Suppressor macrophage treated with lipopolysaccharide for 1 hour (primary cell): ENCODE results near the gene AMMECR1.
A peak's percentile ranks its signal among the peaks of the same experiment; 100 is the strongest.
"Not testable (repeated sequence)": the region's sequence is repeated elsewhere in the genome, so short reads cannot be mapped to it uniquely, and the experiment has no call there.

Experiments
- DNase-seq, 3 donors: peaks; one replicate each; pipeline ENCODE4 v3.0.0-alpha.2; 2020 to 2022

Gene AMMECR1

DNA sequence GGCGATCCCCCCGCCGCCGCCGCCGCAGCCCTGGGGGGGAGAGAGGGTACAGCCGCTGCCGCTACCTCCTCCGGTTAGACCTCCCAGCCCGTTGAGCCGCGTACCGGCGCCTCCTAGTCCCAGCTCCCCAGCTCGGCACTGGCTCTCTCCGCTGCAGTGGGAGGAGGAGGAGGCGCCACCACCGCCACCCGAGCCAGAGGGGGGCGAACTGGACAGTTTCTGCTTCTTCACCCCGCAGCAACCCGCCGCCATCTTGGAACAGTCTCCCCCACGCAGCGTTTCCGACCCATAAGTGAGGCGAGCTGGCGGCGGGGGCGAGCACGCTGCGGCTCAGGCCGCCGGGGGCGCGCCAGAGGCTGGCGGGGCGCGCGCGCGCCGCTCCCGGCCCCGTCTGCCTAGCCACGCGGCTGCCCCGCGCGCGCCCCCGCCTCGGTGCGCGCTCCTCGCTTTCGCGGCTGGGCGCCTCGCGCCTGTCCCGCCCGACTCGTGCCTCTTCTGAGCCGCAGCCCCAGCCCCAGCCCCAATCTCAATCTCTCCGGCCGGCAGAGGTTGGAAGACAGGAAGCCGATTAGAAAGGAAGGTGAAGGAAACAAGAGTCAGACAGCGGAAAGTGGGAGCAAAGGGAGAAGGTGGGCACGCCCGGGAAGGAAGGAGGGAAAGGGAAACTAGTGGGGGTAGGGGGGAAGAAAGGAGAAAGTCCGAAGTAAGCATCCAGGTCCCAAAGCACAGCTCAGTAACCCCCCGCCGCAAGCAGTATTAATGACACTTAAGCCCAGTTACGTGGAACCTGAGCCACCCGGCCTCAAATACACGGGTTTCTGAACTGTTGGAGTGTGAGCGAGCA is at the start of gene AMMECR1:
TSS of gene AMMECR1 (minus strand) at position 266 of the 844 bp plus-strand sequence. CDS start at position 252, 14 bp downstream.
- peak; percentile 88 to 94 (median 90) for DNase-seq

DNA sequence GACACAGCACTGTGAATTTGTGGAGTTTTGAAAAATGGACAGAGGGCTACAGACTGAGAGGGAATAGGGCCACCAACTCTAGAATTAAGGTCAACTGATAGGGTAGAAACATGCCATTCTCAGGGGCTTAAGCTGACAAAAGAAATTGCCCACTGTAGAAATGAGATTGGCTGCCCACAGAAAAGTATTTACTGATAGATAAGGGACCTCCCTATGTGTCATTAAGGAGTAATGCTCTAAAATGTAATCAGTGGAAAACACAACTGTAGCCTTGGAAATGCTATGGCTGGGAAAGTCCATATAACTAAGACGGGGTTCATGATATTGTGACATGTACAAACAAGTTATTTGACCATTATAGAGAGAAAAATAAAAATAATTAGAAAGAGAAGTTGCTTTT is 45.4 kb upstream of the AMMECR1 start:
- DNase-seq, result no peak

DNA sequence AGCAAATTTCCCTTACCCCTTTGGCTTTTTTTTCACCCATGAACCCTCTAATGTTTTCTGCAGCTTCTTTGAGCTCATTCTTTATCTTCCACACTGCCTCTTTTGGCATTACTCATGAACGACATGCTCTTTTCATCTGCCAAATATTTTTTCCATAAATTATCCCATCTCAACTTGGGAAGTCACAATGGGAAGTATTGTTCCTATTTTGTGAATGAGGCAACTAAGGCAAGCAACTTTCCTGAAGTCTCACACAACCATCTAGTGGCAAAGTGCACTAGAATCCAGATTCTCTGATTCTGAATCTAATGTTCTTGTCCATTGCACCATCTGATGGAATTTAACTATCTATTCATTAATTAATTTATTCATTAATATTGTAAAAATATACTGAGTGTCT is 41.4 kb upstream of the AMMECR1 start:
- DNase-seq, result no peak

DNA sequence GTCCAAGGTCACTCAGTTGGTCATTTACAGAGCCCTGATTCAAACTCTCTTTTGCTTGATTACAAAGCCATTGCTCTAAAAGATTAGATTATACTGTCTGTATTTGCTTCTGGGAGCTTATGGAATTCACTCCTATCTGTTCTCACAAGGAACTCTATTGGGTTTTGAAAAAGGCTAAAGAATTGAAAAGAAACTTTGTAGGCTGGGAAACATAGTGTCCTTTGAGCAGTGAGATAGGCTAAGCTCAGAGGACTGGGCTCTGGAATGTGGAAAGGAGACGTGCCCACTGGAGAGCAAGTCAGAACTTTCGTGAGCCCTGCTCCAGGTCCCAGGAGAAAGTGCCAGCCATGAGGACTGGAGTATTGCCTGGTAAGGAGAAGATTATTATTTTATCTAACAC is 40.7 kb upstream of the AMMECR1 start, which contains the start of gene RTL9:
TSS of gene RTL9 (plus strand) at position 301 of the 400 bp plus-strand sequence. CDS start 91,770 bp downstream, outside the sequence.
- no peak for DNase-seq

DNA sequence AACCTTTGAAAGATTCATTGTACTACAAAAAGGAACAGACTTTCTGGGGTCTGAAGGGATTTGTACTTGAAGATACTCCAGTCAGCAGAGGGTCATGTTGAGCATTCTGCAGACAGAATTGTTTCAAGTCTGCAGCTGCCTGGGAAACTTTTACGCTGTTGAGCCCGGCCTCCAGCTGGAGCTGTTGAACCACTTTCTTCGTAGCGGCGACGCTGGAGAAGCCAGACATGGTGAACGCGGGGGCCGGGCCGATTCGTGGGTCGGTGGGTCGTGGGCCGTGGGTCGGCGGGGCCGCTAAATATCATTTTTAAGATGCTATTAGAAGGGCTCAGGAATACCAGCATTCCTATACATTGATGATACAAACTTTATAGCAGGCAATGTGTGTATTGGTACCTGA is 28.8 kb upstream of the AMMECR1 start:
- no peak for DNase-seq

DNA sequence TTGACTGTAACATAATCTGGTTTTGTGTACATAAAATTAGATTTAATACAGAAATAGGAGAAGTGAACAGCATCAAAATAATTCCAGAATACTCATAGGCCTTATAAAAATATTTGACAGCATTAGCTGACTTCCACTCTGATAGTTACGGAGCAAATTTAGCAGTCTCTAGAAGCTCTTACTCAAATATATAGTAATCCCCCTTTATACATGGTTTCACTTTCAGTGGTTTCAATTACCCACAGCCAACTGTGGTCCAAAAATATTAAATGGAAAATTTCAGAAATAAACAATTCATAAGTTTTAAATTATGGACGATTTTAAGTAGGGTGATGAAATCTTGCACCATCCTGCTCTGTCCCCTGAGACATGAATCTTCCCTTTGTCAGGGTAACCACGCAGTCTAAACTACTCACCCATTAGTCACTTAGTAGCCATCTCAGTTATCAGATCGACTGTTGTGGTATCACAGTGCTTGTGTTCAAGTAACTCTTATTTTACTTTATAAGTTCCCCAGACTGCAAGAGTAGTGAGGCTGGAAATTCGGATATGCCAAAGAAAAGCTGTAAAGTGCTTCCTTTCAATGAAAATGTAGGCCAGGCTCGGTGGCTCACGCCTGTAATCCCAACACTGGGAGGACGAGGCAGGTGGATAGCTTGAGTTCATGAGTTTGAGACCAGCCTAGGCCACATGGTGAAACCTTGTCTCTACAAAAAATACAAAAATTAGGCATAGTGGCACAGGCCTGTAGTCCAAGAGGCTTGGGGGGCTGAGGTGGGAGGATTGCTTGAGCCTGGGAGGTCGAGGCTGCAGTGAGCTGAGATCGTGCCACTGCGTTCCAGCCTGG is 23.5 kb upstream of the AMMECR1 start:
- DNase-seq, result peak in 2 of 3 donors; percentile 31 to 35

DNA sequence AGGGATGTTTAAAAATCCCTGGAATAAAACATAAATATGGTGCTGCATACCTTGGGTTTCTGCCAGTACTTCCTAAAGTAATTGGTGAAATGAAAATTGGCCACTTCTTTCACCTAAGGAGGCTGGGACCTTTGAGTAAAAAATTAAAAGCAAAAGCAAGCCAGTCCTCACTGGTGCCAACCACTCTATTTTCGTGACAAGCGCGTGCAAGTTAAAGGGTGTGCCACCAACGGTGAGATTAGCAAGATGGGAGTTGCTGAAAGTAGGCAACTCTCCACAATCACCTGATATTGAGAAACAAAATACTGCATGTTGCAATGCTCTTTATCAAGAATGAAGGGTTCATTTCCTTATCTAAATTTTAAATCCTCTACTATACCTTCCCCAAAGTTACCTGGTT is 21.1 kb upstream of the AMMECR1 start:
- no peak for DNase-seq

DNA sequence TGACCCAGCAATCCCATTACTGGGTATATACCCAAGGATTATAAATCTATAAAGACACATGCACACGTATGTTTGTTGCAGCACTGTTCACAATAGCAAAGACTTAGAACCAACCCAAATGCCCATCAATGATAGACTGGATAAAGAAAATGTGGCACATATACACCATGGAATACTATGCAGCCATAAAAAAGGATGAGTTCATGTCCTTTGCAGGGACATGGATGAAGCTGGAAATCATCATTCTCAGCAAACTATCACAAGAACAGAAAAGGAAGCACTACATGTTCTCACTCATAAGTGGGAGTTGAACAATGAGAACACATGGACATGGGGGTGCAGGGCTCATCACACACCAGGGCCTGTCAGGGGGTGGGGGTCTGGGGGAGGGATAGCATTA is 15.6 kb upstream of the AMMECR1 start:
- DNase-seq, result not testable (repeated sequence)

DNA sequence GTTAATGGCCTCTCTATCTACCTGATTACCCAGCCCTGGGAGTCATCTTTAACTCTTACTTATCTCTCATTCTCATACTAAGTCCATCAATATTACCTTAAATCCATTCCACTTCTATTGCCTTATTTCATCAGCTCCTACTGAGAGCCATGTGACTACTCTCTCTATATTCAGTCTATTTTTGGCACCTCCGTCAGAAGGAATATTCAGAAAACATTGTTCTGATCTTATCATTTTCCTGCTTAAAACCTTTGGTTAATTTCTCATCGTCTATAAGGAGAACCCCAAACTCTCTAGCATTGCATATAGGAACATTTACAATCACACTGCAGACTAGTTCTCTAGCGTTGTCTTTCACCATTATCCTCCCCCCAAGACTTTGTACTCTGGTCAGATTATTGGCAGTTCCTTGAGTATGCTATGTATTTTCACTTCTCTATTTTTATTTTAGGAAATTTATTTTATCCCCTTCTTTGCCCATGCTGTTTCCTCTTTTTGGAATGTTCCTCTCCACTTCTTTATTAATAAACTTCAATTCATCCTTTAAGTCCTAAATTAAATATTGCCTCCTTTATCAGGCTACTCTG is 13.7 kb upstream of the AMMECR1 start:
- peak; percentile 13 to 36 (median 33) for DNase-seq

DNA sequence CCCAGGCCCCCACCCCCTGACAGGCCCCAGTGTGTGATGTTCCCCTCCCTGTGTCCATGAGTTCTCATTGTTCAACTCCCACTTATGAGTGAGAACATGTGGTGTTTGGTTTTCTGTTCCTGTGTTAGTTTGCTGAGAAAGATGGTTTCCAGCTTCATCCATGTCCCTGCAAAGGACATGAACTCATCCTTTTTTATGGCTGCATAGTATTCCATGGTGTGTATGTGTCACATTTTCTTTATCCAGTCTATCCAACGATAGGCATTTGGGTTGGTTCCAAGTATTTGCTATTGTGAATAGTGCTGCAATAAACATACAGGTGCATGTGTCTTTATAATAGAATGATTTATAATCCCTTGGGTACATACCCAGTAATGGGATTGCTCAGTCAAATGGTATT is 10.7 kb upstream of the AMMECR1 start:
- not testable (repeated sequence) for DNase-seq

DNA sequence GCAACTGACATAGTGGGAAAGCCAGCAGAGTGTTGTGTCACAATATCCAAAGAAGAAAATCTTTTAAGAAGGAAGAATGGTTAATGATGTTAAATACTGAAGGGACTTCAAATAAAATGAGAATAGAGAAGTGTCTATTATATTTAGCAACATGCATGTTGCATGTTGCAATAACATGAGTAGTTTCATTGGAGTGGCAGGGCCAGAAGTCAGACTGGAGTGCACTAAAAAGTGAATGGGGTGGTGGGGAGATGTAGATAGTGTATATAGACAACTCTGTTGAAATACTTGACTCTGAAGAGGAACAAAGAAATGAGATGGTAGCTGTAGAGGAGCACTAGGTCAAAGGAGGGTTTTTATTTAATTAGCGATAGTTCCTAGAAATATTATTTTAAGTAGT is 9.5 kb upstream of the AMMECR1 start:
- DNase-seq, result peak; percentile 35 to 66 (median 62)

DNA sequence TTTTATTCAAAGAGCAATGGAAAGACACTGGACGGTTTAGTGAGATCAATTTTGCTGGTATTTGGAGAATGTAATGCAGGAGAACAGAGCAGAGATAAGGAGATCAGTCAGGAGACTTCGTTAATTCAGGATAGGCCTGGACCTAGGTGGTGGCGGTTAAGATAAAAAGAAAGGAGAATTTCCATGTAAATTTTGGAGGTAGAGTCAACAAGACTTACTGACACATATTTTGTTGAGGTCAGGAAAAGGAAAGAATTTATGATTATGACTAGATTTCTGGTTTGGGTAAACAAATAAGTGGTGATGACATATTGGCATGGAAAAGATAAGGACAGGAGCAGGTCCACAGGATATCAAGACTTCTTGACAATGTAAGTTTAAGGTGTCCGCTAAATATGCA is 8.8 kb upstream of the AMMECR1 start:
- no peak for DNase-seq

DNA sequence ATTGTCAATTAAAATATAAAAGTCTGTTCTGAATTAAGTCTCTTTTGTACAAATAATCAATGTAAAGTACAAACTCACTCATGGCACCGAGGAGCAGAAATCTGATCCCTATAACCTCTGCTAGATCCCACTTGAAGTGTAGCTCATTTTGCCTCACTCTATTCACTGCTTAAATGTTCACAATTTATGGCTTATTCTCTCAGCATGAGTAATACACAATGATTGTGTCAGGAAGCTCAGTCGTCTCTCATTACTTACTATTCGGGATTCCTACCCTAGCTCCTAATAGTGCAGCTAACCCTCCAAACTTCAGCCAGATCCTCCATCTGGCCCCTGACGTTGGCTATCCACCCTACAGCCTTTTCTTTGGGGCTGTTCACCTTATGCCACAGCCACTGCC is 4.7 kb upstream of the AMMECR1 start:
- no peak for DNase-seq

DNA sequence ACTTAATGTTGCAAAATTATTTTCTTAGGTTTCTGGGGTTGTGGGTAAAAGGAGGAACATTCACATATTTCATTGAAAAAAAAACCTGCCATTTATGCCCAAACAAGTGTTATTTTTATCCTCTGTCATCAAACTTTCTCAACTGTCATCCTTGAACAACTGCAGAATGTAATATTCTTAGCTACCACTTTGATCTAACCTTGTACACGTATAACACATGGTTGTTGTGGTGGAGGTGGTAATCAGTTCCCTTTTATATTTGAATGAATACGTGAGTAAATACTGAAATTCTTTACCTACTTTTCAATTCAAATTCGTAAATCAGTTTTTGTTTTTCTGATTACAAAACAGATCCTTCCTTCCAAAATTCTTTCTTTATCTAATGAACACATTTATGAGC is 3.8 kb upstream of the AMMECR1 start:
- DNase-seq, result no peak

DNA sequence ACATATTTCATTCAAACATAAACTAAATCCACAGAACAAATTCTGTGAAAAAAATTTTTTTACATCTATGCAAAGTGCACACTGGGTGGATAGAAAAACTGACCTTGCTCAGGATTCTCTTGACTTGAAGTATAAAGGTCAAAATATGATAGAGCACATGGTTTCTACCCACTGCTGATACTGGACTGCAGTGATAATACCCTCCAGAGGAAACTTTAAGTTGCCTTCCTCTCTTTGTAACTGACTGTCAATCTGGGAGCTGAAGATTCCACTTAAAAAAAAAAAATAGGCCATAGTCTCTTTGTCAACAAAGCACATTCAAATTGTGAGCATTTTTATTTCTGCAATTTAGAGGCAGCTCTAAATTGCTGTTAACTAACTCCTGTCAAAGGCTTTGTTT is 3.2 kb upstream of the AMMECR1 start:
- DNase-seq, result no peak

DNA sequence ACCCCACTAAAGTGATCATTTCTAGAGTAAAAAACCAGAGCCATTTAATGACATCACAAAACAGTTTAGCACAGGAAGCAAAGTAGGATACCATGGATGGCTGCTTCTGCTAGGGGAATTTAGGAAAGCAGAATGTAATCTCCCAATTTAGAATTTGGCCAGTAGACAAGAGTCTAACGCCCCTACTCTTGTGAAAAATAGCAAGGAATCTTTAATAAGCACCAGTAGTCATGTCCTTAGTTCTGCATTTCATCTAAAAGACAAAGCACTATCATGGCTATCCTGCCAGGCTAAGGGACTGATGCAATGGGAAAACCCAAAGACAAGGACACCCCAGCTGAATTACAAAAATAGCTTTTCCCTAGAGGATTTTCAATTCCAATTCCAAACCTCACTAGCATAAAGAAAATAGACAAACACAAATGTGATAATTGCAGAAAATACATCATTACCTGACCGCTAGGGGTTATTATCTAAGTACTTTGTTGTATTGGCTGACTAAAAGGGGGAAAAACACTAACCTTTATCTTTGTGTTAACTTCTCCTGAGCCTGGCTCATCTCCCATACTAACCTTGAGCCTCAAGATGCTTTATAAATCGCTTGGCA is 2.6 kb upstream of the AMMECR1 start:
- DNase-seq, result peak; percentile 13 to 57 (median 15)

DNA sequence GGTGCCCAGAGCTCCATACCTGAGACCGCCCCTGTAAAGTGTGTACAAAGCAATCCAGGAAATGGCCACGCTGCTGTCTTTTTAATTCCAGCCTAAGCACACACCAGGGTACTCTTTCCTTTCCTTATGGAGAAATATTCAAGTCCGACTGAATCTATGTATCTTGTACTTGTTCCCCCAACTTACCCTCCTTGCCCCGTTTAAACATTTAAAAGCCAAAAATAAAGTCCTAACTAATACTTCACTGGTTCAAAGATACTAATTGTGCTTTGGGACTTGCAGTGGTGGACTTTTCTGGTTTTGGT is 731 bp upstream of the AMMECR1 start:
- no peak for DNase-seq

DNA sequence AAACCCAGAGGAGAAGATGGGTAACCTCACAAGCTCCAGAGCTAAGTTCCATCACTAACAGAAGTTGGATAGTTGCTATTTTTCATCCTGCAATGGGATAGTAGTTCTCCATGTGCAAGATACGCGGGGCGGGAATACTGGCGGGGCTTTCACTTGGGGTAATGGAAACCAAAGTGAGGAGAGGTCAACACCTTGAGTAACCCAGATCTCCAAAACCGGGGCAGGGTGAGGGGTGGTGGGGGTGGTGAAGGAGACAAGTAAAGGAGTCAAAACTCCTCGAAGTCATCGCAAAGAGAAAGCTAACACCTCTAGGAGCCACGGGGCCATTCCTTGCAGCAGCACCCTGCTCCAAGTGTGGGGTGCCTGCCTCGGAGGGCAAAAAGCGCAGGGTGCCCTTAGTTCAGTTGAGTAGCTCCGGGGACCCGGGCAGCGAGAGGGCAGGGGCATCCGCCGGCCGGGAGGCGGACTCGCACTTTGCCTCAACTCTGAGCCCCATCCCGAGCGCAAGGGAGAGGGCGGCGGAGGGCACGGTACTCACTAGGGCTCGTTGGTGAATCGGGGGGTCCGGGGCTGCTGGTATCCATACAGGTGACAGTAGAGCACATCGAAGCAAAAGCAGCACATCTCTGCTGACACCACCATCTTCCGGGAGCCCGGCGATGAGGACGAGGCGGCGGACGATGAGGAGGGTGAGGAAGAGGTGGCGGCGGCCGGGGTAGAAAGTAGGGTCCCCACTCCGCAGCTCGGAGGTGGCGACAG is 645 bp downstream of the AMMECR1 start:
- peak in 2 of 3 donors; percentile 24 to 47 for DNase-seq

DNA sequence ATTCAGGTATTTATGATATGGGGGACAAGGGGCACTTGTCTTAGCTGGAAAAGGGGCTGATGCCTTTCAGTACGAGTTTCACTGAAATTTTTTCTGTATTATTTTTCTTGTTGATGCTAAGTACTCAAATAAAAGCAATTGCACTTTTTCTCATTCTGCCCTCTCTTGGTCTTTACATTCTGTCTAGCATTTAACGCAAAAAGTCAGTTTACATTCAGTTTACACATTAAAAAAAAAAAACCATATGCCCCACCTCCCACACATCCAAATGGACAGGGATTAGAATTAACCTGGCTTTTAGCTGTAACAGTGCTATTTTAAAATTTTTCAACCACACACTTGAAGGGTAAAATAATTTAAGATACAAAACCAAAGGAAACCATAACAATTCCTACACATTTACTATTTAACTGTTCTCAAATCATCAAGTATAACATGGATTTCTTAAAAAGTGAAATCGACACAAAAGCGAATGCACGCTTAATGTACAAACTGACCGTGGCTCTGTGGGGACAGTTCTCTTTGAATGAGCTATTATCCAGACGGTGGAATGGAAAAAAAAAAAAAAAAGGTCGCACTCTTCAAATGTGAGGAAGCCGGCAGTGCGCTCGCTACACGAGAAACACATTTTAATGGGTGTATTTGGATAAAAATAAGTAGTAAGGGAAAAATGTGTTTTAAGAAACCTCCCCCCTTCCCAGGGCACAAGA is 1.4 kb downstream of the AMMECR1 start:
- peak in 1 of 3 donors; percentile 16 for DNase-seq

DNA sequence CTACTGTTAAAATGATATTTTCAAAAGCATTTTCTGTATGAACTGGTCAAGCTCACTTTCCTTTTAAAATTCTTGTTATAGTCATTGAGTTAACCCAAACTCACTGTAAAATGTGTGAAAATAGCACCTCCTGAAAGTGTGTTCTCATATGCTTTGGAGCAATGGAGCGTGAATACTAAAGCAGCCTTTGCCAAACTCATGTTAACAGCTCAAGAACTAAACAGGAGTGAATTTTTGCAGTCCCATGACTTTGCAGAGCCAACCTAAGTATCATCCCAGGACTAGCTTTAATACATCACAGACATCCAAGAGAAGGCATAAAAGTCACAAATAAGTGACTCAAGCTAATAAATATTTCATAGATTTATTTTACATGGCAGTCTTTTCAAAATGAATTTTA is 2.3 kb downstream of the AMMECR1 start:
- DNase-seq, result no peak

DNA sequence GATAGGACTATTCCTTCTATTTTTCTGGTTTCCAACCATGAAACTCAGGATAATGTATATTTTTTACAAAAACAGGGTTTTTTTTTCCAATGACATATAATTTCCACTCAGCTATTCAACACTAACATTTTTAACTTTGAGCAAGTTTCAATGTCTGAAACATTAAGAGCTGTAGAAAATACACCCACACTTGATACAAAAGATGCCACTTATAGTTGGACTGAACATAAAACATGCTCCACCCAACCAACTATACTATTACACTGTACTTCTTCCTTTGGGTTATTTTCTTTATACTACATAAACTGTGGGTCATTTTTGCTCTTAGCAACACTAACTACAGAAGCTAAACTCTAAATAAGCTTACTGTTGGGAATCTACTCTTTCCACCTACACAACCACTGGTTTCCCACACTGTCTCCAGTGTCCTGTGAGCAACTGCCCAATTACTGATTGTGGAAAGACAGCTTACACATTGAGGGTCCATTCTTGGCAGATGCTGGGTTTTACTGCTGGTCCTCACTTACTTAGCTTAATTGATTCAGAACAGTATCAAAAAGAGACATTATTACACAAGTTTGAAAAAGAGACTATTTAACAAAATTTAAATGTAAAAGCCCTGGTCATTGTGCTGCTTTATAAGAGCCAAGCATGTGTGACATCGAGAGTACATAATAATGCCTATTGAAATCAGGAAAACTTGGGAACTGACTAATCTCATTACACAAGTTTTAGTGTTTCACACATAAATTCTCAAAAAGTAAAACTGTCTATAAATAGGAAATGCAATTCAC is 6.3 kb downstream of the AMMECR1 start:
- DNase-seq, result peak in 1 of 3 donors; percentile 5
